Astrocyte (in vitro differentiated cells and primary cell): ENCODE data around the gene CHAF1B. TPM values are rescaled to one million over a fixed set of nuclear protein-coding genes. Genes with fewer than 3 reads are reported as not detected.
A peak's percentile ranks its signal among the peaks of the same experiment; 100 is the strongest.

Experiments
- DNase-seq: peaks from one replicate; pipeline ENCODE4 v3.0.0-alpha.2; 2010; ENCODE audit warnings: low read depth
- FAIRE-seq: peaks from 2 replicates; lab custom pipeline; 2011; peaks lifted over from hg19 to GRCh38; lab: Jason Lieb, UNC
- H2AFZ ChIP-seq: 2 replicates; pipeline ENCODE4 v1.6.0; 2012; ENCODE audit warnings: low read depth, low read length, inconsistent platforms
- H3K27ac ChIP-seq: 2 replicates; pipeline ENCODE4 v1.5.1; 2011; ENCODE audit warnings: low read depth, low read length, inconsistent platforms
- H3K27me3 ChIP-seq: 2 replicates; pipeline ENCODE4 v1.6.0; 2011; ENCODE audit warnings: low read length, inconsistent platforms; ENCODE audit not compliant: insufficient read depth
- H3K36me3 ChIP-seq: 2 replicates; pipeline ENCODE4 v1.5.1; 2011; ENCODE audit warnings: low read length, inconsistent platforms; ENCODE audit not compliant: insufficient read depth
- H3K4me1 ChIP-seq: 2 replicates; pipeline ENCODE4 v1.5.1; 2011; ENCODE audit warnings: low read length, inconsistent platforms; ENCODE audit not compliant: insufficient read depth
- H3K4me2 ChIP-seq: 2 replicates; pipeline ENCODE4 v1.6.0; 2012; ENCODE audit warnings: low read length, inconsistent platforms
- H3K4me3 ChIP-seq: 2 replicates; pipeline ENCODE4 v1.5.1; 2011; ENCODE audit warnings: low read depth, mild to moderate bottlenecking, low read length, inconsistent platforms; ENCODE audit not compliant: insufficient read depth
- H3K79me2 ChIP-seq: 2 replicates; pipeline ENCODE4 v1.6.0; 2012; ENCODE audit warnings: mild to moderate bottlenecking, low read length, inconsistent platforms; ENCODE audit not compliant: insufficient read depth
- H3K9ac ChIP-seq: 2 replicates; pipeline ENCODE4 v1.6.0; 2012; ENCODE audit warnings: mild to moderate bottlenecking, low read length, inconsistent platforms
- H3K9me3 ChIP-seq: 2 replicates; pipeline ENCODE4 v1.5.1; 2012; ENCODE audit warnings: low read depth, mild to moderate bottlenecking, low read length, inconsistent platforms; ENCODE audit not compliant: insufficient read depth
- H4K20me1 ChIP-seq: 2 replicates; pipeline ENCODE4 v1.6.0; 2012; ENCODE audit warnings: low read length, inconsistent platforms; ENCODE audit not compliant: insufficient read depth
- H3K27ac Mint-ChIP-seq: one replicate; pipeline ENCODE4 v1.8.0; 2021; ENCODE audit warnings: mild to moderate bottlenecking, mixed read lengths; ENCODE audit not compliant: unreplicated experiment
- H3K27me3 Mint-ChIP-seq: one replicate; pipeline ENCODE4 v1.8.0; 2021; ENCODE audit warnings: low read depth, mixed read lengths; ENCODE audit not compliant: unreplicated experiment
- H3K36me3 Mint-ChIP-seq: one replicate; pipeline ENCODE4 v1.8.0; 2021; ENCODE audit warnings: low read depth, mixed read lengths; ENCODE audit not compliant: unreplicated experiment
- H3K4me1 Mint-ChIP-seq: one replicate; pipeline ENCODE4 v1.8.0; 2021; ENCODE audit warnings: low read depth, mixed read lengths; ENCODE audit not compliant: unreplicated experiment
- H3K4me3 Mint-ChIP-seq: one replicate; pipeline ENCODE4 v1.8.0; 2021; ENCODE audit warnings: mild to moderate bottlenecking, moderate library complexity, mixed read lengths; ENCODE audit not compliant: unreplicated experiment
- H3K9me3 Mint-ChIP-seq: one replicate; pipeline ENCODE4 v1.8.0; 2021; ENCODE audit warnings: mild to moderate bottlenecking, mixed read lengths; ENCODE audit not compliant: unreplicated experiment
- CTCF ChIP-seq: IDR thresholded peaks from 2 replicates; pipeline ENCODE4 v1.5.1; 2011; ENCODE audit warnings: low read depth, mild to moderate bottlenecking, inconsistent platforms, low read length, moderate library complexity; ENCODE audit not compliant: insufficient read depth
- EZH2 ChIP-seq: IDR thresholded peaks from 2 replicates; pipeline ENCODE4 v1.6.1; 2012; ENCODE audit warnings: mild to moderate bottlenecking, low read length, inconsistent platforms; ENCODE audit not compliant: insufficient read depth
- total RNA-seq: library from RNA; stranded (reverse); gene quantifications from 2 replicates; pipeline ENCODE4 v1.2.1, GENCODE V29; 2021

Gene CHAF1B
- total RNA-seq, 1 donor from 2014 or later, result 2.8 TPM

- TF ChIP-seq EZH2, result no peak
- no peak for TF ChIP-seq CTCF
- H3K27ac ChIP-seq, result no peak overlapping the region
- FAIRE-seq, result no peak
- no peaks in the 10 kb centered on the region for H4K20me1 ChIP-seq
- Mint-ChIP-seq H3K27me3 (no peaks in the 10 kb centered on the region), H3K4me3 (peak overlapping the region; percentile 45), H3K27ac (no peak overlapping the region), H3K36me3 (peaks cover 8% of the 10 kb centered on the region), H3K9me3 (no peaks in the 10 kb centered on the region), H3K4me1 (peaks cover 5% of the 10 kb centered on the region)
- peaks cover 2% of the 10 kb centered on the region for H3K36me3 ChIP-seq
- peak overlapping the region; percentile 96 for H3K4me2 ChIP-seq
- no peaks in the 10 kb centered on the region for H3K27me3 ChIP-seq
- peaks cover 10% of the 10 kb centered on the region for H3K4me1 ChIP-seq
- no peak for DNase-seq
- no peaks in the 10 kb centered on the region for H3K79me2 ChIP-seq
- no peak overlapping the region for H2AFZ ChIP-seq
- no peaks in the 10 kb centered on the region for H3K9me3 ChIP-seq
- H3K4me3 ChIP-seq, result peak overlapping the region; percentile 78
- no peak overlapping the region for H3K9ac ChIP-seq
These were observed 333 bp upstream of the CHAF1B start for GRCh38 chr21:36384885-36385232.

- Histone ChIP-seq H2AFZ (peak overlapping the region; percentile 67), H3K4me2 (peak overlapping the region; percentile 96), H3K27ac (no peak overlapping the region), H3K9me3 (no peaks in the 10 kb centered on the region), H3K79me2 (no peaks in the 10 kb centered on the region), H3K36me3 (no peaks in the 10 kb centered on the region), H3K4me1 (peaks cover 10% of the 10 kb centered on the region), H3K27me3 (no peaks in the 10 kb centered on the region), H3K9ac (peak overlapping the region; percentile 88), H3K4me3 (peak overlapping the region; percentile 78), H4K20me1 (no peaks in the 10 kb centered on the region)
- no peaks in the 10 kb centered on the region for H3K9me3 Mint-ChIP-seq
- no peaks in the 10 kb centered on the region for H3K27me3 Mint-ChIP-seq
- FAIRE-seq (no peak), DNase-seq (no peak)
- TF ChIP-seq EZH2 (no peak), CTCF (no peak)
- H3K4me1 Mint-ChIP-seq, result peaks cover 5% of the 10 kb centered on the region
- H3K27ac Mint-ChIP-seq, result peak overlapping the region; percentile 26
- peaks cover 8% of the 10 kb centered on the region for H3K36me3 Mint-ChIP-seq
- H3K4me3 Mint-ChIP-seq, result peak overlapping the region; percentile 82
These were observed 945 bp downstream of the CHAF1B start for GRCh38 chr21:36386031-36386642.

GRCh38 chr21:36388096-36388495 is 2.9 kb downstream of the CHAF1B start:
- no peak overlapping the region for H3K4me3 ChIP-seq
- no peaks in the 10 kb centered on the region for H4K20me1 ChIP-seq
- FAIRE-seq (no peak), DNase-seq (no peak)
- no peaks in the 10 kb centered on the region for H3K27me3 ChIP-seq
- Mint-ChIP-seq H3K36me3 (no peaks in the 10 kb centered on the region), H3K4me3 (no peak overlapping the region), H3K27me3 (no peaks in the 10 kb centered on the region), H3K9me3 (no peaks in the 10 kb centered on the region), H3K4me1 (no peaks in the 10 kb centered on the region), H3K27ac (no peak overlapping the region)
- H3K36me3 ChIP-seq, result no peaks in the 10 kb centered on the region
- H3K4me1 ChIP-seq, result peaks cover 10% of the 10 kb centered on the region
- no peak overlapping the region for H3K9ac ChIP-seq
- no peaks in the 10 kb centered on the region for H3K79me2 ChIP-seq
- H3K9me3 ChIP-seq, result no peaks in the 10 kb centered on the region
- H3K4me2 ChIP-seq, result no peak overlapping the region
- no peak overlapping the region for H2AFZ ChIP-seq
- no peak overlapping the region for H3K27ac ChIP-seq
- TF ChIP-seq EZH2, result no peak
- no peak for TF ChIP-seq CTCF
